SK-N-SH treated with all-trans-retinoic acid at 6 μM for 48 hours (cell line): ENCODE data around the gene UNC5CL.

Source experiments
- BACH2 ChIP-seq: fragments of 250-450 bp; sonication (Bioruptor Pico); IDR thresholded peaks from 2 replicates; pipeline ENCODE4 v1.9.0; 2021; ENCODE audit warnings: mild to moderate bottlenecking, borderline replicate concordance
- OSR1 ChIP-seq: fragments of 250-450 bp; sonication (Bioruptor Pico); IDR thresholded peaks from 2 replicates; pipeline ENCODE4 v1.8.0; 2022; ENCODE audit warnings: moderate library complexity, mild to moderate bottlenecking, inconsistent platforms
- RARB ChIP-seq: fragments of 250-450 bp; sonication (Bioruptor Pico); IDR thresholded peaks from 2 replicates; pipeline ENCODE4 v1.8.0; 2021; ENCODE audit warnings: mild to moderate bottlenecking, moderate library complexity
- SNAI2 ChIP-seq: fragments of 250-450 bp; sonication (Bioruptor Pico); IDR thresholded peaks from 2 replicates; pipeline ENCODE4 v1.5.0; 2020; ENCODE audit warnings: mild to moderate bottlenecking, moderate library complexity
- ZC3H10 ChIP-seq: fragments of 250-450 bp; sonication (Bioruptor Pico); IDR thresholded peaks from 2 replicates; pipeline ENCODE4 v1.5.1; 2021; ENCODE audit warnings: mild to moderate bottlenecking, moderate library complexity
- ZFP30 ChIP-seq: fragments of 450-650 bp; formaldehyde crosslinking; IDR thresholded peaks from 2 replicates; pipeline ENCODE4 v1.5.0; 2022; ENCODE audit warnings: mild to moderate bottlenecking, moderate library complexity
- ZNF565 ChIP-seq: fragments of 450-650 bp; formaldehyde crosslinking; conservative IDR thresholded peaks from 2 replicates; pipeline ENCODE4 v1.5.0; 2020; ENCODE audit warnings: low read depth, mild to moderate bottlenecking, moderate library complexity
- ZNF70 ChIP-seq: fragments of 450-650 bp; formaldehyde crosslinking; IDR thresholded peaks from 2 replicates; pipeline ENCODE4 v1.5.0; 2020; ENCODE audit warnings: mild to moderate bottlenecking, moderate library complexity
- TF ChIP-seq, protein P1 (sequence below): fragments of 250-450 bp; sonication (Bioruptor Pico); IDR thresholded peaks from 2 replicates; pipeline ENCODE4 v1.8.0; 2020; ENCODE audit warnings: mild to moderate bottlenecking, moderate library complexity, borderline replicate concordance
- TF ChIP-seq, protein P2 (sequence below): fragments of 250-450 bp; sonication (Bioruptor Pico); IDR thresholded peaks from 2 replicates; pipeline ENCODE4 v1.8.0; 2021; ENCODE audit warnings: low read depth, mild to moderate bottlenecking, moderate library complexity, borderline replicate concordance

DNA sequence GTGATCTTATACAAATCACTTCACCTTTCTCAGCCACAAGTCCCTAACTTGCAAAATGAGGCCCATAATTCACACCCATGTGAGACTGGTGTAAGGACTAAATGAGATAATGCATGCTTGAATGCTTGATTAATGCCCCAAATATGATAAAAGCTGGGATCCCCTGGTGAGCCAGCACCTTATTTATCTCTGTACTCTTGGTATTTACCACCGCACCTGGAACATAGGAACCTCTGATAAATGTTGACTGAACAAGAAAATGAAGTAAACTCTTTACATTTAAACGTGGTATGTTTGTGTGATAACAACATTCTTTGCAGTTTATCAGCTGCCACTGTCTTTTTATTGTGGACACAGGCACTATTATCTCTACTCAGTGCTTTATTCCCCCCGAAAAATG is 11.5 kb upstream of the UNC5CL start:
- TF ChIP-seq RARB (CRISPR knock-in tag) (no peak), ZNF70 (CRISPR knock-in tag) (no peak), BACH2 (CRISPR knock-in tag) (no peak), ZFP30 (CRISPR knock-in tag) (no peak), ZC3H10 (CRISPR knock-in tag) (no peak), ZNF565 (CRISPR knock-in tag) (no peak), OSR1 (no peak), SNAI2 (CRISPR knock-in tag) (no peak)
- TF ChIP-seq, protein P1, sequence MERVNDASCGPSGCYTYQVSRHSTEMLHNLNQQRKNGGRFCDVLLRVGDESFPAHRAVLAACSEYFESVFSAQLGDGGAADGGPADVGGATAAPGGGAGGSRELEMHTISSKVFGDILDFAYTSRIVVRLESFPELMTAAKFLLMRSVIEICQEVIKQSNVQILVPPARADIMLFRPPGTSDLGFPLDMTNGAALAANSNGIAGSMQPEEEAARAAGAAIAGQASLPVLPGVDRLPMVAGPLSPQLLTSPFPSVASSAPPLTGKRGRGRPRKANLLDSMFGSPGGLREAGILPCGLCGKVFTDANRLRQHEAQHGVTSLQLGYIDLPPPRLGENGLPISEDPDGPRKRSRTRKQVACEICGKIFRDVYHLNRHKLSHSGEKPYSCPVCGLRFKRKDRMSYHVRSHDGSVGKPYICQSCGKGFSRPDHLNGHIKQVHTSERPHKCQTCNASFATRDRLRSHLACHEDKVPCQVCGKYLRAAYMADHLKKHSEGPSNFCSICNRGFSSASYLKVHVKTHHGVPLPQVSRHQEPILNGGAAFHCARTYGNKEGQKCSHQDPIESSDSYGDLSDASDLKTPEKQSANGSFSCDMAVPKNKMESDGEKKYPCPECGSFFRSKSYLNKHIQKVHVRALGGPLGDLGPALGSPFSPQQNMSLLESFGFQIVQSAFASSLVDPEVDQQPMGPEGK (CRISPR knock-in tag): no peak
- TF ChIP-seq, protein P2, sequence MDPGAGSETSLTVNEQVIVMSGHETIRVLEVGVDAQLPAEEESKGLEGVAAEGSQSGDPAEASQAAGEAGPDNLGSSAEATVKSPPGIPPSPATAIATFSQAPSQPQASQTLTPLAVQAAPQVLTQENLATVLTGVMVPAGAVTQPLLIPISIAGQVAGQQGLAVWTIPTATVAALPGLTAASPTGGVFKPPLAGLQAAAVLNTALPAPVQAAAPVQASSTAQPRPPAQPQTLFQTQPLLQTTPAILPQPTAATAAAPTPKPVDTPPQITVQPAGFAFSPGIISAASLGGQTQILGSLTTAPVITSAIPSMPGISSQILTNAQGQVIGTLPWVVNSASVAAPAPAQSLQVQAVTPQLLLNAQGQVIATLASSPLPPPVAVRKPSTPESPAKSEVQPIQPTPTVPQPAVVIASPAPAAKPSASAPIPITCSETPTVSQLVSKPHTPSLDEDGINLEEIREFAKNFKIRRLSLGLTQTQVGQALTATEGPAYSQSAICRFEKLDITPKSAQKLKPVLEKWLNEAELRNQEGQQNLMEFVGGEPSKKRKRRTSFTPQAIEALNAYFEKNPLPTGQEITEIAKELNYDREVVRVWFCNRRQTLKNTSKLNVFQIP (CRISPR knock-in tag): no peak
